Lung (tissue), 16 donors: ENCODE results near the gene MAP3K15. TPM values are rescaled to one million over a fixed set of nuclear protein-coding genes. Genes with fewer than 3 reads are reported as not detected.

Source experiments
- ATAC-seq: fragments of 200-7000 bp; cut with Tn5 transposase; one replicate; pipeline ENCODE4 v1.9.1; 2020; ENCODE audit warnings: moderate number of reproducible peaks; ENCODE audit not compliant: insufficient read depth, low FRiP score
- DNase-seq, 3 donors: peaks; one replicate each; pipeline ENCODE4 v3.0.0-alpha.2; 2013 to 2017
- H3K27ac ChIP-seq, 2 donors: one replicate each; pipeline ENCODE4 v1.5.1; 2013; ENCODE audit warnings: mild to moderate bottlenecking in 2 of 2, moderate library complexity in 2 of 2, control low read depth in 1 of 2, inconsistent platforms in 1 of 2, low read depth in 1 of 2, low read length in 1 of 2
- H3K27me3 ChIP-seq, 3 donors: one replicate each; pipeline ENCODE4 v1.5.1; 2013; ENCODE audit warnings: low read length in 2 of 3; ENCODE audit not compliant: control insufficient read depth in 3 of 3, insufficient read depth in 3 of 3
- H3K36me3 ChIP-seq, 4 donors: one replicate each; pipeline ENCODE4 v1.5.1; 2013; ENCODE audit warnings: low read length in 4 of 4, mild to moderate bottlenecking in 1 of 4, moderate library complexity in 1 of 4; ENCODE audit not compliant: control insufficient read depth in 4 of 4, insufficient read depth in 4 of 4
- H3K4me1 ChIP-seq, 5 donors: one replicate each; pipeline ENCODE4 v1.5.1; 2013; ENCODE audit warnings: low read length in 5 of 5, mild to moderate bottlenecking in 2 of 5, moderate library complexity in 1 of 5; ENCODE audit not compliant: control insufficient read depth in 5 of 5, insufficient read depth in 5 of 5
- H3K4me3 ChIP-seq: one replicate; pipeline ENCODE4 v1.5.1; 2013; ENCODE audit warnings: mild to moderate bottlenecking, control low read depth, moderate library complexity
- H3K9ac ChIP-seq, 2 donors: one replicate each; pipeline ENCODE4 v1.5.1; 2013; ENCODE audit warnings: low read length in 2 of 2, control low read depth in 1 of 2; ENCODE audit not compliant: insufficient read depth in 1 of 2
- H3K9me3 ChIP-seq, 4 donors: one replicate each; pipeline ENCODE4 v1.5.1; 2013; ENCODE audit warnings: low read length in 3 of 4, mild to moderate bottlenecking in 1 of 4, moderate library complexity in 1 of 4; ENCODE audit not compliant: control insufficient read depth in 4 of 4, insufficient read depth in 3 of 4
- WGBS, 2 donors: extraction: QIAGEN DNeasy Blood & Tissue Kit; methylation state at CpG; one replicate each; pipeline ENCODE4 v1.1.7; 2013; 5-methylcytosine and 5-hydroxymethylcytosine counted together
- long read RNA-seq, 5 donors: transcript quantifications; one replicate each; lab custom pipeline, GENCODE V29; 2026
- polyA plus RNA-seq, 2 donors: library from polyadenylated mRNA; stranded (reverse); fragments of 200-250 nt; gene quantifications; one replicate each; pipeline ENCODE4 v1.2.1, GENCODE V29; 2013
- total RNA-seq, 2 donors: library from RNA; depleted of rRNA in 1 of 2; stranded (reverse); fragments of >200 nt in 1 of 2; gene quantifications; one replicate each; pipeline ENCODE4 v1.2.1, GENCODE V29; 2014 to 2021
- TF ChIP-seq, protein P1 (sequence below): IDR thresholded peaks from 2 replicates; pipeline ENCODE4 v1.5.1; 2012; ENCODE audit warnings: mild to moderate bottlenecking; ENCODE audit errors: control extremely low read depth, extremely low read depth
- donor health status: control.
- donor health status: control.
- donor health status: Bipolar disorder and iron deficiency.
- donor health status: healthy.
- donor health status: DM: yes; HTN: yes; CAD: no.

MAP3K15 gene, protein sequence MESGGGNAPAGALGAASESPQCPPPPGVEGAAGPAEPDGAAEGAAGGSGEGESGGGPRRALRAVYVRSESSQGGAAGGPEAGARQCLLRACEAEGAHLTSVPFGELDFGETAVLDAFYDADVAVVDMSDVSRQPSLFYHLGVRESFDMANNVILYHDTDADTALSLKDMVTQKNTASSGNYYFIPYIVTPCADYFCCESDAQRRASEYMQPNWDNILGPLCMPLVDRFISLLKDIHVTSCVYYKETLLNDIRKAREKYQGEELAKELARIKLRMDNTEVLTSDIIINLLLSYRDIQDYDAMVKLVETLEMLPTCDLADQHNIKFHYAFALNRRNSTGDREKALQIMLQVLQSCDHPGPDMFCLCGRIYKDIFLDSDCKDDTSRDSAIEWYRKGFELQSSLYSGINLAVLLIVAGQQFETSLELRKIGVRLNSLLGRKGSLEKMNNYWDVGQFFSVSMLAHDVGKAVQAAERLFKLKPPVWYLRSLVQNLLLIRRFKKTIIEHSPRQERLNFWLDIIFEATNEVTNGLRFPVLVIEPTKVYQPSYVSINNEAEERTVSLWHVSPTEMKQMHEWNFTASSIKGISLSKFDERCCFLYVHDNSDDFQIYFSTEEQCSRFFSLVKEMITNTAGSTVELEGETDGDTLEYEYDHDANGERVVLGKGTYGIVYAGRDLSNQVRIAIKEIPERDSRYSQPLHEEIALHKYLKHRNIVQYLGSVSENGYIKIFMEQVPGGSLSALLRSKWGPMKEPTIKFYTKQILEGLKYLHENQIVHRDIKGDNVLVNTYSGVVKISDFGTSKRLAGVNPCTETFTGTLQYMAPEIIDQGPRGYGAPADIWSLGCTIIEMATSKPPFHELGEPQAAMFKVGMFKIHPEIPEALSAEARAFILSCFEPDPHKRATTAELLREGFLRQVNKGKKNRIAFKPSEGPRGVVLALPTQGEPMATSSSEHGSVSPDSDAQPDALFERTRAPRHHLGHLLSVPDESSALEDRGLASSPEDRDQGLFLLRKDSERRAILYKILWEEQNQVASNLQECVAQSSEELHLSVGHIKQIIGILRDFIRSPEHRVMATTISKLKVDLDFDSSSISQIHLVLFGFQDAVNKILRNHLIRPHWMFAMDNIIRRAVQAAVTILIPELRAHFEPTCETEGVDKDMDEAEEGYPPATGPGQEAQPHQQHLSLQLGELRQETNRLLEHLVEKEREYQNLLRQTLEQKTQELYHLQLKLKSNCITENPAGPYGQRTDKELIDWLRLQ (N-terminal part only)
- 1 to 10 TPM in 1 of 2 donors, under 1 TPM in 1; 0.34 to 2.1 TPM for total RNA-seq
- under 1 TPM; 0.16 to 0.45 TPM for polyA plus RNA-seq
- long read RNA-seq, donor 1: 0 reads
- long read RNA-seq, donor 2: 0 reads
- long read RNA-seq, donor 3, partial matches to known transcripts: 0 of 1 reads
- long read RNA-seq, donor 3, other reads (novel, unspliced or antisense): 0 of 1 reads
- long read RNA-seq, donor 4: 0 reads
- long read RNA-seq, donor 5: 0 reads

DNA sequence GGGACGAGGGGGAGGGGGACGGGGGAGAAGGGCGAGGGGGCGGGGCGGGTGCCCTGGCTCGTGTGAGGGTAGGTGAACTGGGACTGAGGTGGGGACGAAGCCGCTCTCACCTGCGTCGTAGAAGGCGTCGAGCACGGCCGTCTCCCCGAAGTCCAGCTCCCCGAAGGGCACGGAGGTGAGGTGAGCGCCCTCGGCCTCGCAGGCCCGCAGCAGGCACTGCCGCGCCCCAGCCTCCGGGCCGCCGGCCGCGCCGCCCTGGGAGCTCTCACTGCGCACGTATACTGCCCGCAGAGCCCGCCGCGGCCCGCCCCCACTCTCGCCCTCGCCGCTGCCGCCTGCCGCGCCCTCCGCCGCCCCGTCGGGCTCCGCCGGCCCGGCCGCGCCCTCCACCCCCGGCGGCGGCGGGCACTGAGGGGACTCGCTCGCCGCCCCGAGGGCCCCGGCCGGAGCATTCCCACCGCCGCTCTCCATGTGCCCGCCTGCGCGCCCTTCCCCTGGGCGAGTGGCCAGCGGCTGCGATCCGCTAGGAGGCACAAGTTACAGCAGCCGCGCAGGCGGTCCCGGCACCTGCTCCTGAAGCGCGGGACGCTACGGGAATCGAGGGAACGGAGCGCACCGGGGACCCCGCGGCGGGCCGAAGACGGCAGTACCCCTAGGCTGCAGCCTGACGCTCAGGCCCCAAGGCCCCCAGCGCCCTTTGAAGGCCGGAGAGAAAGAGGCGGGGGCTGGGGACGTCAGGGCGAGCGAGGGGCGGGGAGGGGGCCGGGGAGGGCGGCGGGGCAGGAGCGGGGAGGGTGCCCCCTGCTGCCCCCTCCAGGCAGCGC lies at the start of gene MAP3K15:
Gene MAP3K15, minus strand, starts transcription at position 718 of the 824 bp plus-strand sequence. Its CDS starts 247 bp downstream, at position 471.
- Histone ChIP-seq H3K36me3 (no peaks in the 10 kb centered on the region), H3K4me1 (no peaks in the 10 kb centered on the region), H3K9ac (no peak within 1 kb of the TSS), H3K27me3 (peaks cover 4 to 14% (median 12%) of the 10 kb centered on the region in 3 donors), H3K9me3 (peaks cover 0 to 7% (median 0%) of the 10 kb centered on the region in 4 donors), H3K4me3 (peak within 1 kb of the TSS; percentile 31), H3K27ac (no peak within 1 kb of the TSS)
- ATAC-seq: peak; percentile 51
- WGBS, 2 donors: 0 to 37% methylated on average over 20 to 98 of the region's 100 CpGs
- TF ChIP-seq, protein P1, sequence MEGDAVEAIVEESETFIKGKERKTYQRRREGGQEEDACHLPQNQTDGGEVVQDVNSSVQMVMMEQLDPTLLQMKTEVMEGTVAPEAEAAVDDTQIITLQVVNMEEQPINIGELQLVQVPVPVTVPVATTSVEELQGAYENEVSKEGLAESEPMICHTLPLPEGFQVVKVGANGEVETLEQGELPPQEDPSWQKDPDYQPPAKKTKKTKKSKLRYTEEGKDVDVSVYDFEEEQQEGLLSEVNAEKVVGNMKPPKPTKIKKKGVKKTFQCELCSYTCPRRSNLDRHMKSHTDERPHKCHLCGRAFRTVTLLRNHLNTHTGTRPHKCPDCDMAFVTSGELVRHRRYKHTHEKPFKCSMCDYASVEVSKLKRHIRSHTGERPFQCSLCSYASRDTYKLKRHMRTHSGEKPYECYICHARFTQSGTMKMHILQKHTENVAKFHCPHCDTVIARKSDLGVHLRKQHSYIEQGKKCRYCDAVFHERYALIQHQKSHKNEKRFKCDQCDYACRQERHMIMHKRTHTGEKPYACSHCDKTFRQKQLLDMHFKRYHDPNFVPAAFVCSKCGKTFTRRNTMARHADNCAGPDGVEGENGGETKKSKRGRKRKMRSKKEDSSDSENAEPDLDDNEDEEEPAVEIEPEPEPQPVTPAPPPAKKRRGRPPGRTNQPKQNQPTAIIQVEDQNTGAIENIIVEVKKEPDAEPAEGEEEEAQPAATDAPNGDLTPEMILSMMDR: no peak
- DNase-seq: peak; percentile 5 to 29 (median 25)

DNA sequence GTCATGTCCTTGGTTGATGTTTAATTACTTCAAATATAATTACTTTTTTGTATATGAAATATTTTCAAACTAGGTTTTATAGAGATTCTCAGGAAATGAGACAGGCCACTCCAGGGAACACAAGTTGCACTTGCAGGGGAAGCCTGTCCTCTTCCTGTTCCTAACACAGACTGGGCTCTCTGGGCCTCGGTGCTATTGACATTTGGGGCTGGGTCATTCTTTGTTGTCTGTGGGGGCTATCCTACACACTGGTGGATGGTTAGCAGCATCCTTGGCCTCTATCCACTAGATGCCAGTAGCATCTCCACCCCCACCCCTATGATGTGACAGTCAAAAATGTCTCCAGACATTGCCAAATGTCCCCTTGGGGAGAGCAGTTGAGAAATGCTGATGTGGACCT lies 49.3 kb upstream of the MAP3K15 start:
- no peaks in the 10 kb centered on the region for H3K36me3 ChIP-seq
- TF ChIP-seq, protein P1: no peak
- no peak overlapping the region for H3K27ac ChIP-seq
- H3K9ac ChIP-seq: no peak overlapping the region
- peaks cover 0 to 27% (median 7%) of the 10 kb centered on the region in 3 donors for H3K27me3 ChIP-seq
- H3K9me3 ChIP-seq: no peaks in the 10 kb centered on the region
- ATAC-seq (no peak), DNase-seq (no peak)
- peaks cover 0 to 2% (median 0%) of the 10 kb centered on the region in 5 donors for H3K4me1 ChIP-seq
- 33 to 43% methylated on average over 1 of the region's 1 CpG for WGBS, 2 donors
- no peak overlapping the region for H3K4me3 ChIP-seq

DNA sequence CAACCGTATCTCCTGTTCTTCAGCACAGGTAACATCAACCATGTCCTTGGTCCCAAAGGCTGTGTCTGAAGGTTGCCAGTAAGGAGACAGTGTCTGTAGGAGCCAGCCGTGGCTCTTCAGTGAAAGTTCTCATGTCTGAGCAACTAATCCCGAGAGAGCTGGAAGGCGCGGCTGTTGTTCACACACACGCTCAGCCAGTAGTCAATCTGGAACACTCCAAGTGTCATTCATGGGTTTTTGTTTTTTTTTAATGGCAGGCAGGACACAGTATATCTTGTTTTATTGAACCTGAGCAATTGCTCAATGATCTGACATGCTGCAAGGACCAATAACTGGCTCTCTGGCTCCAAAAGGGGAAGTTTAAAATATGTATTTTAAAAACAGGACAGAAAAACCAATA lies 48.4 kb upstream of the MAP3K15 start:
- TF ChIP-seq, protein P1: no peak
- Histone ChIP-seq H3K4me3 (no peak overlapping the region), H3K27ac (no peak overlapping the region), H3K36me3 (no peaks in the 10 kb centered on the region), H3K4me1 (peaks cover 0 to 2% (median 0%) of the 10 kb centered on the region in 5 donors), H3K27me3 (peaks cover 0 to 27% (median 7%) of the 10 kb centered on the region in 3 donors), H3K9ac (no peak overlapping the region), H3K9me3 (no peaks in the 10 kb centered on the region)
- no peak for ATAC-seq
- no peak for DNase-seq
- WGBS, 2 donors: 81 to 92% methylated on average over 6 of the region's 6 CpGs
